ENCODE measurements around the gene YJU2.

YJU2 gene

DNA sequence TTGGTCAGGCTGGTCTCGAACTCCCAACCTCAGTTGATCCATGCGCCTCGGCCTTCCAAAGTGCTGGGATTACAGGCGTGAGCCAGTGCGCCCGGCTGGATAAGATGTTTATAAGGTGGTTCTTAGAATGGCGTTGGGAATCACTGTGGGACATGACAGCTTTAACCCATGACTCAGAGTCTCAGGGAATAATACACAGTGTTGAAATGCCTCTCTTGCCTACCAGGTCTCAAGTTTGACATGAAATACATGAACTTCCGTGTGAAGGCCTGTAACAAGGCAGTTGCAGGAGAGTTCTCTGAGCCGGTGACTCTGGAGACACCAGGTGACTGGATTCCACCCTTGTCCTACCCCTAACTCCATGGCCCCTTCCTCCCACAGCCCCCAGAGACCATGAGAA, 70.1 kb downstream of the YJU2 start:
- no peaks in the 10 kb centered on the region for H3F3A ChIP-seq (ENCODE audit: insufficient read depth, low read length)
- no peak overlapping the region for H3K27ac ChIP-seq (ENCODE audit: low read length)
- no peaks in the 10 kb centered on the region for H3K79me2 ChIP-seq (ENCODE audit: low read length)
- no peaks in the 10 kb centered on the region for H3K9me2 ChIP-seq (replicated peaks; ENCODE audit: insufficient read depth, low read length)
- H2AFZ ChIP-seq (ENCODE audit: low read length): no peak overlapping the region
- no peak overlapping the region for H3K9ac ChIP-seq (ENCODE audit: low read length)
- H3K36me3 ChIP-seq (replicated peaks; ENCODE audit: insufficient read depth, low read length): no peaks in the 10 kb centered on the region
- TF ChIP-seq EZH2phosphoT487 (IDR thresholded peaks at IDR 0.05; ENCODE audit: low read length) (no peak), CTCF (IDR thresholded peaks at IDR 0.05; ENCODE audit: low read length) (no peak), EZH2 (optimal IDR thresholded peaks at IDR 0.05; ENCODE audit: low read depth, low read length) (no peak)
- H3K4me3 ChIP-seq (ENCODE audit: low read length): no peak overlapping the region
- H3K4me1 ChIP-seq (ENCODE audit: low read length): no peaks in the 10 kb centered on the region
- H3K27me3 ChIP-seq (replicated peaks; ENCODE audit: insufficient read depth, low read length): peaks cover 63% of the 10 kb centered on the region
- no peak for DNase-seq
- no peaks in the 10 kb centered on the region for H3K9me3 ChIP-seq (replicated peaks; ENCODE audit: insufficient read depth, low read length)
- no peaks in the 10 kb centered on the region for H4K20me1 ChIP-seq (ENCODE audit: insufficient read depth, low read length)
- no peak overlapping the region for H3K4me2 ChIP-seq (ENCODE audit: low read depth, low read length)

DNA sequence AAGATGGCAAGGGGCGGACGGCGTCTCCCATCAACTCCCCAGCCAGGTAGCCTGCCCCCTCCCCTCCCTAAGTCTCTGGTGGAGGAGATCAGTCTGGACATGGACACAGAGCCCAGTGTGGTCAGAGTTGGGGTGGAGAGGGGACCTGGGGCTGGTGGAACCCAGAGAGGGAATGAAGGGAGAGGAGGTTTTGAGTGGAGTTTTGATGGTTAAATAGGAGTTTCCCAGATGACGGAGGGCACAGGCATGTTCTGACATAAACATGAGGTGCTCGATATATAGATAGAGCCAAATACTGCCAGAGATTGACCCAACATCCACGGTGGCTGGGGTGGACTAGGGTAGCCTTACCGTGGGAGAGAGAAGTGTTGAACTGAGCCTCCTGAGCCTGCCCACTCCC, 71.6 kb downstream of the YJU2 start:
- H3K4me3 ChIP-seq (ENCODE audit: low read length): no peak overlapping the region
- no peaks in the 10 kb centered on the region for H3F3A ChIP-seq (ENCODE audit: insufficient read depth, low read length)
- H3K27ac ChIP-seq (ENCODE audit: low read length): no peak overlapping the region
- H3K4me1 ChIP-seq (ENCODE audit: low read length): no peaks in the 10 kb centered on the region
- no peak overlapping the region for H3K9ac ChIP-seq (ENCODE audit: low read length)
- H2AFZ ChIP-seq (ENCODE audit: low read length): no peak overlapping the region
- DNase-seq: no peak
- H4K20me1 ChIP-seq (ENCODE audit: insufficient read depth, low read length): no peaks in the 10 kb centered on the region
- TF ChIP-seq CTCF (IDR thresholded peaks at IDR 0.05; ENCODE audit: low read length) (no peak), EZH2 (optimal IDR thresholded peaks at IDR 0.05; ENCODE audit: low read depth, low read length) (no peak), EZH2phosphoT487 (IDR thresholded peaks at IDR 0.05; ENCODE audit: low read length) (no peak)
- peaks cover 62% of the 10 kb centered on the region for H3K27me3 ChIP-seq (replicated peaks; ENCODE audit: insufficient read depth, low read length)
- H3K36me3 ChIP-seq (replicated peaks; ENCODE audit: insufficient read depth, low read length): no peaks in the 10 kb centered on the region
- no peaks in the 10 kb centered on the region for H3K9me3 ChIP-seq (replicated peaks; ENCODE audit: insufficient read depth, low read length)
- H3K4me2 ChIP-seq (ENCODE audit: low read depth, low read length): no peak overlapping the region
- H3K79me2 ChIP-seq (ENCODE audit: low read length): no peaks in the 10 kb centered on the region
- H3K9me2 ChIP-seq (replicated peaks; ENCODE audit: insufficient read depth, low read length): no peaks in the 10 kb centered on the region
